Measurements from ENCODE around the gene CHST12. TPM values are rescaled to one million over a fixed set of nuclear protein-coding genes. Genes with fewer than 3 reads are reported as not detected.

CHST12 gene
- total RNA-seq, 2 experiments from 2014 or later, result 40.7 to 44.8 TPM

DNA sequence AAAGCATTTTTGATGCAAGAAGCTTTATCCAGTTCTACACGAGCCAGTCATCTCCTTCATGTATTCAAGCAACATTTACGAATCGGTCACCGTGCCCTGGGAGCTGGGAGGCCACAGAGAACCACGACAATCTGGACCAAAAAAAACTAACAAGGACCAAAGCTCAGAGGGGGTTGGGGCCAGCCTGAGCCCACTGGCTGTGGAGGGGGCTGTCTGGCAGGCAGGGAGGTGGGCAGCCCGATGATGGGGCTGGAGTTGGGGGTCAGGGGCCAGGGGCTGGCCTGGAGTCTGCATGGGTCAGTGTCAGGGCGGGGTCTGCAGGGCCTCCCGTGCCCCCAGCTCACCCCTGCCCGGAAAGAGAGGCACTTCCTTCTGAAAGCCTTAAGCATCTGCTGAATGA lies 85.3 kb downstream of the CHST12 start:
- no peaks in the 10 kb centered on the region for H3K4me1 Mint-ChIP-seq
- no peak overlapping the region for H3K27ac Mint-ChIP-seq
- POLR2A ChIA-PET, result interaction anchor here (0.7 kb wide), 1 partner anchor 124 kb away, joined by 3 read pairs; no protein-coding TSS in a partner anchor
- no peak overlapping the region for H3K4me3 Mint-ChIP-seq
- DNase-seq, result no peak
- CTCF ChIA-PET, result interaction anchor here (1.0 to 2.0 kb wide), 3 partner anchors 10 to 20 kb away, joined by 4 read pairs; no protein-coding TSS in a partner anchor
- no peaks in the 10 kb centered on the region for H3K36me3 Mint-ChIP-seq (ENCODE audit: low read depth)
- H3K9me3 Mint-ChIP-seq, result no peaks in the 10 kb centered on the region
- H3K27me3 Mint-ChIP-seq, result peaks cover 2% of the 10 kb centered on the region

DNA sequence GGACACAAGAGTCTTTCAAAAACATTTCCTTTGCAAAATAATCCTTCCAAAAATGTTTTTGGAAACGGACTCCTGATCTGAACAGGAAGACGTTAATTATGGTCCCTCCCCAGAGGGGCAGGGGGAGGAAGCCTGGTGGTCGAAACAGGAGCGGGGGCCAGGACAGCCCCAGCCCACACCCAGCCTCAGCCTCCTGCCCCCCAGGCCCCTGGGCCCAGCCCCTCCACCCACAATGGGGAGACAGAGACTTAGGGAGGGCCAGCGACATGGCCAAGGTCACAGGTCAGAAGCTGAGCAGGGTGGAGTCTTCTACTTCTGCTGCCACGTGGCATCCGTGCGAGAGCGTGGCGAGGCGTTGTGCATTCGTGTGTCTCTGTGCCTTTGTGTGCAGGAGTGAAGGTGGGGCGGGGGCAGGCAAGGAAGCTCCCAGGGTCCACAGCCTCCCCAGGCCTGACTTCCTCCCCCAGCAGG lies 86.8 kb downstream of the CHST12 start:
- POLR2A ChIA-PET, result no interaction called here
- CTCF ChIA-PET, result no interaction called here
- no peaks in the 10 kb centered on the region for H3K36me3 Mint-ChIP-seq (ENCODE audit: low read depth)
- no peaks in the 10 kb centered on the region for H3K4me1 Mint-ChIP-seq
- no peak overlapping the region for H3K27ac Mint-ChIP-seq
- no peaks in the 10 kb centered on the region for H3K9me3 Mint-ChIP-seq
- H3K4me3 Mint-ChIP-seq, result no peak overlapping the region
- H3K27me3 Mint-ChIP-seq, result no peaks in the 10 kb centered on the region
- DNase-seq, result no peak

DNA sequence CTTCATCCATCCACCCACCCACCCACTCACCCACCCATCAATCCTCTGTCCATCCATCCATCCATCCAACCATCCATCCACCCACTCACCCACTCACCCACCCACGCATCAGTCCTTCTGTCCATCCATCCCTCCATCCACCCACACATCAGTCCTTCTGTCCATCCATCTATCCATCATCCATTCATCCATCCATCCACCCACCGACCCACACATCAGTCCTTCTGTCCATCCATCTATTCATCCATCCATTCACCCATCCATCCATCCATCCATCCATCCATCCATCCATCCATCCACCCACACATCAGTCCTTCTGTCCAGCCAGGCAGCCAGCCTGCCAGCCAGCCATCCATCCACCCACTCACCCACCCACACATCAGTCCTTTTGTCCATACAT lies 88.6 kb downstream of the CHST12 start:
- Mint-ChIP-seq H3K9me3 (no peaks in the 10 kb centered on the region), H3K4me1 (no peaks in the 10 kb centered on the region), H3K27ac (no peak overlapping the region), H3K27me3 (peaks cover 1% of the 10 kb centered on the region), H3K36me3 (ENCODE audit: low read depth) (no peaks in the 10 kb centered on the region), H3K4me3 (no peak overlapping the region)
- no peak for DNase-seq
- ChIA-PET POLR2A (no interaction called here), CTCF (interaction anchor here (1.1 kb wide), 1 partner anchor 12 kb away, joined by 3 read pairs; no protein-coding TSS in a partner anchor)

DNA sequence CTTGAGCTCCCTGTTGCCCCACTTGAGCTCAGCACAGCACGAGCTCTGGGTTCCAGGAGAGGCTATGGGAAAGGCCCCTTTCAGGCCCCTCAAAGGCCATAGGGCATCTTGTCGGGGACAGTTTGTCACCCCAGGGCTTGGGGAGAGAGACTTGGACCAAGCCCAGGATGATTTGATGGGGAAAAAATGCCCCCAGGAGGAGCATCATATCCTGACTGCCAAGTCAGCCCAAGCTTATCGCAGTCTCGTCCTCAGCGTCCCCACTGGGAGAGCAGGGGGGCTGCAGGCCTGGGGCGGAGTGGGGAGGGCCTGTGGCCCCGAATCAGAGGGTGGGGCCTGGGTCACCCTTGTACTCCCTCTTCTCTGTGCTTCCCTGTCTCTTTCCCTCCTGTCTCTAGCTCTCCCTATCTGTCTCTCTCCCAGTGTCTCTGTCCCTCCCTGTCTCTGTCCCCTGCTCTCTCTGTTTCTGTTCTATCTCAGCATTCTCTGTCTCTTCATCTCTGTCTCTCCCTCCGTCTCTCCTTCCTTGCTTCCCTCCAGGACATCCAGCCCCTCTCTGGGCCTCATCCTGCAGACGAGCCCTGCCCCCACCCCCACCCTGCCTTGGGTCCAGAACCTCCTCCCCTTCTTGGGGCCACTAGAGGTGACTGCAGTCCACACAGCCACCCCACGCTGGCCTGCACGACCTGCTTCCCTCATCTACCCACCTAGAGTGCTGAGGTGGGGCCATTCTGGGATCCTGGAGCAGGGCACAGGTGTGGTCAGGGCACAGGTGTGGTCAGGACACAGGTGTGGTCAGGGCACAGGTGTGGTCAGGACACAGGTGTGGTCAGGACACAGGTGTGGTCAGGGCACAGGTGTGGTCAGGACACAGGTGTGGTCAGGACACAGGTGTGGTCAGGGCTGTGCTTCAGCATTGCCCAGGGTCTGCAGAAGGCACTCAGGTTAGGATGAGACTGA lies 90.1 kb downstream of the CHST12 start:
- ChIA-PET POLR2A (interaction anchor here (0.6 kb wide), 1 partner anchor 138 kb away, joined by 4 read pairs; the partner anchor contains the start of gene TTYH3), CTCF (interaction anchor here (0.8 to 1.1 kb wide), 3 partner anchors 10 to 23 kb away, joined by 3 read pairs; no protein-coding TSS in a partner anchor)

DNA sequence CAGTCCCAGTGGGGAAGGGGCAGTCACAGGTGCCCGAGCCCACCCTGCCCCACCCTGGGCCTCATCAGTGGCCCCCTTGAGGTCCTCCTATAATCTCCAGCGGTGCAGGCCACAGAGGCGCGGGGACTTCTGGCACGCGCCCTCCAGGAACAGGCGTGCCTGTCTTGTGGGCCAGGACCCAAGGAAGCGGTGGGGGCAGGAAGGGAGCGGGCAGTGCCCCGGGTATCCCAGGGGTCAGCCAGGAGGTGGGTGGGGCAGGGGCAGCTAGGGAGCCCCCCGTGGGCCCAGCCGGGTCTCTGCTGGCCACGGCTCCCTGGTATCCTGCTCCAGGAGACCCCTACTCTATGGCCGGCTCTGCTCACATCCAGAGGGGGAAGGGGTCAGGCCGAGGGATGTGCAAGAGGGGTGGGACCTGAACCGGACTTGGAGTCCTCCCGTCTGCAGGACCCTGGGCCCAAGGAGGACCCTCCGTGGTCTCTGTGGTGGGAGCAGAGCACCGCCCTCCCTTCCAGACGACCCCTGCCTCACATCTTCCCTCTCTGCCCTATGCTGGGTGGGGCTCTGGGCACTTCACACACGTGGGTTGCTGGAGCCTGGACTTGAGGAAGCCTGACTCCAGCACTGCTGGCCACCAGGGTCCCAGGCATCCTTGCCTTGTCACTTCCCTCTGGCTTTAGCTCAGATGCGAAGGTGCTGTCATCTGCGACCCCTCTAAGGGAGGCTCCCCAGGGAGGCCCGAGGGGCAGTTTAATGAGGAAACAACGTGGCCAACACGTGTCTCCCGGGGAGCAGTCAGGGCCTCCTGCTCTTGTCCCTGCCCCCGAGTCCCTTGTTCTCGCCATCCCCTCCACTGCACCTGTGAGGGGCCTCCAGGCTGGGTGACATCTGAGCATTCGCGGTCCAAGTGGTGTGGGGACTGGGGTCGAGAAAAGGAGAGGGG lies 91.0 kb downstream of the CHST12 start:
- H3K4me1 Mint-ChIP-seq, result no peaks in the 10 kb centered on the region
- DNase-seq, result no peak
- POLR2A ChIA-PET, result no interaction called here
- peaks cover 7% of the 10 kb centered on the region for H3K27me3 Mint-ChIP-seq
- no peak overlapping the region for H3K27ac Mint-ChIP-seq
- H3K36me3 Mint-ChIP-seq (ENCODE audit: low read depth), result no peaks in the 10 kb centered on the region
- no peaks in the 10 kb centered on the region for H3K9me3 Mint-ChIP-seq
- CTCF ChIA-PET, result no interaction called here
- no peak overlapping the region for H3K4me3 Mint-ChIP-seq

More for the DNA sequence above, 90.1 kb downstream of the CHST12 start:
- DNase-seq, result no peak
- Mint-ChIP-seq H3K4me3 (no peak overlapping the region), H3K36me3 (ENCODE audit: low read depth) (no peaks in the 10 kb centered on the region), H3K27ac (no peak overlapping the region), H3K27me3 (peaks cover 7% of the 10 kb centered on the region), H3K4me1 (no peaks in the 10 kb centered on the region), H3K9me3 (no peaks in the 10 kb centered on the region)

DNA sequence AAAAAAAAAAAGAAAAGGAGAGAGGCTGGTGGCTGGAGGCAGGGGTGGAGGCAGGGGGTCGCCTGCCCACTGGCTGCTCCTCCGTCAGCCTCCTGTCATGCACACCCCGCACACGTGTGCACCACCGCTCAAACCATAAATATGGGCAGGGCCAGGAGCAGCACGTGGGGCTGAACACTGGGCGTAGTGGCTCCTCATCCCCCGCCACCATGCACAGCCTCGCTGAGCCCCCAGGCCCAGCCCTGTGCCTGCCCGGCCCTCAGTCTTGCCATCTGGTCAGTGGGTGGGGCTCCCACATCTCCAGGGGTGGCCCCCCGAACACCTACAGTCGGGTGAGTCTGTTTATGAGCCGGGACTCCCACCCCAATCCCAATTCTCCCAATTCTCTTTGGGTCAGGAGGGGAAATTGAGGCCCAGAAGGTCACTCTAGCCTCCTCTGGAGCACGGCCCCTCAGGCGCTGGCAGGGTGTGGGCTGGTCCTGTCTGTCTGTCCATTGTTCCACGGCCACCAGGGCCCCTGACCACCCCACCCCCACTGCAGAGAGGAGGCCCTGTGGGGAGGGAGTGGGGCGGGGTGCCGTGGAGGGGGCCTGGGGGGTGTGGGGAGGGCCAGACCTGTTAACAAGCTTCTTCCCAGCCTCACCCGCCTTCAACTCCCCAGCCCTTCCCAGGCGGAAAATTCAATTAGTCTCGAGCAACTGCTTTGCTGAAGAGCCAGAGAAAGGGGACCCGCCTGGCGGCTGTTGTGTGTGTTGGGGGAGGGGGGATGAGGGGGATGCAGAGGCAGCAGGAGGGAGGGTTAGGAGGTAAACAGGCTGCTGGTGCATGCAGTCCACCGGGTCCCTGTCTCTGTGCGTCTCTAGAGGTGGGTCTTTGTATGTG lies 92.2 kb downstream of the CHST12 start:
- Mint-ChIP-seq H3K27me3 (peaks cover 9% of the 10 kb centered on the region), H3K4me3 (no peak overlapping the region), H3K9me3 (no peaks in the 10 kb centered on the region), H3K4me1 (no peaks in the 10 kb centered on the region), H3K27ac (no peak overlapping the region), H3K36me3 (ENCODE audit: low read depth) (no peaks in the 10 kb centered on the region)
- CTCF ChIA-PET, result interaction anchor here (0.6 to 1.6 kb wide), 2 partner anchors 16 to 27 kb away, joined by 3 to 4 read pairs; no protein-coding TSS in a partner anchor
- DNase-seq, result no peak
- POLR2A ChIA-PET, result no interaction called here

DNA sequence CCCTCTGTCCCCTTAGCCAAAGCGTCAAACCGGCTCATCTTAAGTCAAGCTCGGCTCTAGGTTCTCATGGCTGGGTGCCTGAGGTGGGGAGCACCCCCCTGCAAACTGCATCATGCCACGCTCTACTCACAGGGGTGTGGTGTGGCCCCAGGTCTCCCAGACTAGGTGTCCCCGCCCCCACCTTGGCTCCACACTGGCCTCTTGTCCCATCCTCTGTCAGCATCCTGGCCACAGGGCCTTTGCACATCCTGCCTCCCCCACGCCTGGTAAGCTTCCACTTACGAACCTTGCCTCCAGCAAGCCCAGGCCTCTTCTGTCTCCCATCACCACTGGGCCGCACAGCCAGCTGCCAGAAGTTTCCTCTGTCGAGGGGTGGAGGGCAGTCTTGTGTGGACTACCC lies 93.0 kb downstream of the CHST12 start:
- Mint-ChIP-seq H3K27ac (no peak overlapping the region), H3K4me3 (no peak overlapping the region), H3K9me3 (no peaks in the 10 kb centered on the region), H3K4me1 (no peaks in the 10 kb centered on the region), H3K36me3 (ENCODE audit: low read depth) (no peaks in the 10 kb centered on the region), H3K27me3 (peaks cover 9% of the 10 kb centered on the region)
- POLR2A ChIA-PET, result no interaction called here
- DNase-seq, result no peak
- CTCF ChIA-PET, result interaction anchor here (0.6 to 1.6 kb wide), 3 partner anchors 17 to 28 kb away, joined by 3 to 4 read pairs (median 3); no protein-coding TSS in a partner anchor

DNA sequence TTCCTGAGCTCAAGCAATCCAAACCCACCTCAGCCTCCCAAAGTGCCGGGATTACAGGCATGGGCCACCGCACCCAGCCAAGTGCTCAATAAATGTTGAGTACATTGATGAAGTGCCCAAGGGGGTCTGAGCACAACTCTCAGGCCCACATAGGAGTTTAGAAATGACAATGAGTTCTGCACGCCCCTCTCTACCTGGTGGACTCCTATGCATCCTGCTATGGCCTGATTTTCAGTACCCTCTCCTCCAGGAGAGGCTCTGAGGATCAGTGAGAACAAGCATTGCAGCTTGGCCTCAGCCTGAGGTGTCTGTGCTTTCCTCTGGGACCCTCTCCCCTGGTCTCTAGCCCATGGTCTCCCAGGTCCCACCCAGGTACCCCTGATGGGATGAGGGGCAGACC lies 93.7 kb downstream of the CHST12 start:
- H3K4me1 Mint-ChIP-seq, result no peaks in the 10 kb centered on the region
- H3K36me3 Mint-ChIP-seq (ENCODE audit: low read depth), result no peaks in the 10 kb centered on the region
- DNase-seq, result no peak
- peak overlapping the region; percentile 2 for H3K27ac Mint-ChIP-seq
- no peaks in the 10 kb centered on the region for H3K9me3 Mint-ChIP-seq
- no peak overlapping the region for H3K4me3 Mint-ChIP-seq
- peaks cover 9% of the 10 kb centered on the region for H3K27me3 Mint-ChIP-seq
- ChIA-PET POLR2A (no interaction called here), CTCF (interaction anchor here (1.5 to 1.6 kb wide), 2 partner anchors 18 to 28 kb away, joined by 3 to 4 read pairs; no protein-coding TSS in a partner anchor)

DNA sequence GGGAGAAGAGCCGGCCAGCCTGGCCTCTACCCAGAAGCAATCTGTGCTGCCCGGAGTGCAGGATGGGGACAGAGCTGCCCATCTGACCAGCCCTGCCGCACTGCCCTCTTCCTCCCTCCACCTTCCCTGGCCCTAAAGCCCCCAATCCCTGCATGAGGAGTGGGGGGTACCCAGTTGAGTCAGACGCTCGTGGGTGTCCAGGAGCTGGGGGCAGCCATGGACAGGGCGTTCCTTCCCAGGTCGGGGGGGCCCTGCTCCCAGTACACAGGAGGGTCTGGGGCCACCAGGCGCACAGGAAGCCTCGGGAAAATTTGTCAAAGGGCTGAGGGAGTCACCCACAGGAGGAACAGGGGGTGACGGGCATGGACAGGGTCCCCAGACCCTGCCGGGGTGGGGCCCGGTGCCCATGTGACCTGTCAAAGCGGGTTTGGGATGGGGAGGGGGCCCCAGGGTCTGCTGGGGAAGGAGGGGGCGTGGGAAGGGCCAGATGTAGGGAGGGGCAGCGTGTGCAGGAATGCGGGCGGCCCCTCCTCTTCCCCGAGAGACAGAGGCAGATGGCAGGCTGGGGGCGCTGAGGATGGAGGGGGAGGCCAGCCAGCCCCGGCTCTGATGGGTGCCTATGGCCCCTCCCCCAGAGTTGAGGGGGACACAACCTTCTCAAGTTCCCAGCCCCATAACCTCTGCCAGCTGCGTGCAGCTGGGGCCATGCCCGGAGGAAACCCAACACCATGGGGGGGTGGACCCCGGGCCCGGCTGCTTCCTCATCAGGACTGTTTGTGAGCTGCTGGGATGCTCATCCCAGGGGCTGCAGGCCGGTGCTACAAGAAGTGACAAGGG lies 94.3 kb downstream of the CHST12 start:
- Mint-ChIP-seq H3K9me3 (no peaks in the 10 kb centered on the region), H3K4me1 (no peaks in the 10 kb centered on the region), H3K27me3 (peaks cover 9% of the 10 kb centered on the region), H3K27ac (no peak overlapping the region), H3K4me3 (no peak overlapping the region), H3K36me3 (ENCODE audit: low read depth) (no peaks in the 10 kb centered on the region)
- ChIA-PET CTCF (interaction anchor here (0.8 to 1.8 kb wide), 5 partner anchors 9 to 29 kb away, joined by 3 to 6 read pairs (median 4); no protein-coding TSS in a partner anchor), POLR2A (no interaction called here)
- DNase-seq, result no peak
